NCI-H2196 (cell line): Measurements from ENCODE around the gene FER.
"Not testable (repeated sequence)": the region's sequence is repeated elsewhere in the genome, so short reads cannot be mapped to it uniquely, and the experiment has no call there.

Experiments used
- DNase-seq: peaks from one replicate; lab custom pipeline; 2025; ENCODE audit not compliant: unreplicated experiment; lab: John Stamatoyannopoulos, UW

Gene FER

GRCh38 chr5:109028608-109029299 is 281.1 kb downstream of the FER start:
- no peak for DNase-seq

GRCh38 chr5:109029847-109030246 is 282.1 kb downstream of the FER start:
- no peak for DNase-seq

- no peak for DNase-seq
Measured at GRCh38 chr5:109030360-109031143, 282.9 kb downstream of the FER start.

- DNase-seq: no peak
Measured at GRCh38 chr5:109034306-109034705, 286.6 kb downstream of the FER start.

- no peak for DNase-seq
Measured at GRCh38 chr5:109035436-109035835, 287.7 kb downstream of the FER start.

GRCh38 chr5:109038209-109038840 is 290.6 kb downstream of the FER start:
- DNase-seq: no peak

GRCh38 chr5:109041317-109041716 is 293.6 kb downstream of the FER start:
- DNase-seq: no peak

- no peak for DNase-seq
Measured at GRCh38 chr5:109045710-109046109, 298.0 kb downstream of the FER start.

- DNase-seq: no peak
Measured at GRCh38 chr5:109049565-109049964, 301.9 kb downstream of the FER start.

GRCh38 chr5:109050321-109050720 is 302.6 kb downstream of the FER start:
- not testable (repeated sequence) for DNase-seq

GRCh38 chr5:109052216-109052615 is 304.5 kb downstream of the FER start:
- DNase-seq: not testable (repeated sequence)

GRCh38 chr5:109053995-109054417 is 306.3 kb downstream of the FER start:
- DNase-seq: no peak

- no peak for DNase-seq
Measured at GRCh38 chr5:109060378-109061025, 312.8 kb downstream of the FER start.

GRCh38 chr5:109062664-109063063 is 315.0 kb downstream of the FER start:
- no peak for DNase-seq

GRCh38 chr5:109063223-109063622 is 315.5 kb downstream of the FER start:
- DNase-seq: no peak

GRCh38 chr5:109076741-109077140 is 329.0 kb downstream of the FER start:
- no peak for DNase-seq

- no peak for DNase-seq
Measured at GRCh38 chr5:109078448-109078847, 330.8 kb downstream of the FER start.

- no peak for DNase-seq
Measured at GRCh38 chr5:109080481-109080880, 332.8 kb downstream of the FER start.

GRCh38 chr5:109080896-109081295 is 333.2 kb downstream of the FER start:
- DNase-seq: no peak

- no peak for DNase-seq
Measured at GRCh38 chr5:109083937-109084336, 336.2 kb downstream of the FER start.

GRCh38 chr5:109089191-109089590 is 341.5 kb downstream of the FER start:
- DNase-seq: no peak
